ENCODE data around the gene GALK2.
"Not testable (repeated sequence)": the region's sequence is repeated elsewhere in the genome, so short reads cannot be mapped to it uniquely, and the experiment has no call there.

GALK2 gene

DNA sequence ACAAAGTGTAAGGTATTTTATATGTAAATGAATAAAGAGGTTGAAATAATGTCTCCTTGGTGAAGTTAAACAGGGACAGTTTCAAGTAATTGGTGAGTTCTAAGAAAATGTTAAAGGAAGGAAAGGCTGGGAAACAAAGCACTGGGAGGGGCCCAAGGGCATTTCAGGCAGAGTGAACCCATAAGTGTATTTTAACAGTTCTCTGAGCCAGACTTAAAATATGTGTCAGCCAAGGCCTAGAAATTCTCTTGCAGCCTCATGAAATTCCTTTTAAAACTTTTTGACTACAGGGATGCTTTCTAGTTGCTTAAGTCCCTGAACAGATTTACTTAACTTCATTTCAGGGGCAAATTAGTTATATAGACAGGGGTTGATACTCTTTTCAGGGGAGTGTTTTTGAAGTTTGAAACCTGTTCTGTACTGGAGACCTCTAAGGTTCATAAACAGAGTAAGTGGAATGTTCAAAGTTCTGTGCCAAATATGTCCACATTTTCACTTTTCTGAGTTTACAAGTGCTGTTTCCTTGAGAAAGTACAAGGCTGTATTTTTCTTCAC, 77.6 kb downstream of the GALK2 start:
- TF ChIP-seq, protein P1, sequence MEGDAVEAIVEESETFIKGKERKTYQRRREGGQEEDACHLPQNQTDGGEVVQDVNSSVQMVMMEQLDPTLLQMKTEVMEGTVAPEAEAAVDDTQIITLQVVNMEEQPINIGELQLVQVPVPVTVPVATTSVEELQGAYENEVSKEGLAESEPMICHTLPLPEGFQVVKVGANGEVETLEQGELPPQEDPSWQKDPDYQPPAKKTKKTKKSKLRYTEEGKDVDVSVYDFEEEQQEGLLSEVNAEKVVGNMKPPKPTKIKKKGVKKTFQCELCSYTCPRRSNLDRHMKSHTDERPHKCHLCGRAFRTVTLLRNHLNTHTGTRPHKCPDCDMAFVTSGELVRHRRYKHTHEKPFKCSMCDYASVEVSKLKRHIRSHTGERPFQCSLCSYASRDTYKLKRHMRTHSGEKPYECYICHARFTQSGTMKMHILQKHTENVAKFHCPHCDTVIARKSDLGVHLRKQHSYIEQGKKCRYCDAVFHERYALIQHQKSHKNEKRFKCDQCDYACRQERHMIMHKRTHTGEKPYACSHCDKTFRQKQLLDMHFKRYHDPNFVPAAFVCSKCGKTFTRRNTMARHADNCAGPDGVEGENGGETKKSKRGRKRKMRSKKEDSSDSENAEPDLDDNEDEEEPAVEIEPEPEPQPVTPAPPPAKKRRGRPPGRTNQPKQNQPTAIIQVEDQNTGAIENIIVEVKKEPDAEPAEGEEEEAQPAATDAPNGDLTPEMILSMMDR (IDR thresholded peaks at IDR 0.05; ENCODE audit: control extremely low read depth, extremely low read depth, low read depth, missing control alignments): no peak
- no peak for DNase-seq (ENCODE audit: extremely low spot score)
- ChIA-PET POLR2A (no interaction called here), CTCF (interaction anchor here (1.1 to 5.4 kb wide), 2 partner anchors 12 to 174 kb away, joined by 5 to 22 read pairs; partner anchors contain the start of gene FGF7)

DNA sequence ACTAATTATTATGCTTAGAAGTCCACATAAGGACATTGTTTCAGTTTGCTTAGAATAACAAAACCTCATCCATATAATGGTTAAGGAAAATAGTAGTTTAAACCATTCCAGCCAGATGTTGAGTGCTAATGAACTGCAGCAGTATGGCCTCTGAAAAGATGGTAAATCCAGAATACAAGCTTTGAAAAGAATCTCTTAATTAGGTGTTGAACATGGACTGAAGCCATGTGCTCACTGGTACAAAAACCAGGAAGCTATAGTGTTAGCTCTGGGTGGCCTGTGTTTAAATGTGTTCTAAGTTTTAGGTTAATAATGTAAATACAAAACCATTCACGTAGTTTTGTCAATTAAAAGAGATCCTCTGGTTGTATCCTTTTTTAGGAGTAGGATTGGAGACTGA, 78.2 kb downstream of the GALK2 start:
- TF ChIP-seq, protein P1 (IDR thresholded peaks at IDR 0.05; ENCODE audit: control extremely low read depth, extremely low read depth, low read depth, missing control alignments): no peak
- POLR2A ChIA-PET: no interaction called here
- CTCF ChIA-PET: interaction anchor here (0.8 kb wide), 1 partner anchor 13 kb away, joined by 4 read pairs; no protein-coding TSS in a partner anchor
- no peak for DNase-seq (ENCODE audit: extremely low spot score)

DNA sequence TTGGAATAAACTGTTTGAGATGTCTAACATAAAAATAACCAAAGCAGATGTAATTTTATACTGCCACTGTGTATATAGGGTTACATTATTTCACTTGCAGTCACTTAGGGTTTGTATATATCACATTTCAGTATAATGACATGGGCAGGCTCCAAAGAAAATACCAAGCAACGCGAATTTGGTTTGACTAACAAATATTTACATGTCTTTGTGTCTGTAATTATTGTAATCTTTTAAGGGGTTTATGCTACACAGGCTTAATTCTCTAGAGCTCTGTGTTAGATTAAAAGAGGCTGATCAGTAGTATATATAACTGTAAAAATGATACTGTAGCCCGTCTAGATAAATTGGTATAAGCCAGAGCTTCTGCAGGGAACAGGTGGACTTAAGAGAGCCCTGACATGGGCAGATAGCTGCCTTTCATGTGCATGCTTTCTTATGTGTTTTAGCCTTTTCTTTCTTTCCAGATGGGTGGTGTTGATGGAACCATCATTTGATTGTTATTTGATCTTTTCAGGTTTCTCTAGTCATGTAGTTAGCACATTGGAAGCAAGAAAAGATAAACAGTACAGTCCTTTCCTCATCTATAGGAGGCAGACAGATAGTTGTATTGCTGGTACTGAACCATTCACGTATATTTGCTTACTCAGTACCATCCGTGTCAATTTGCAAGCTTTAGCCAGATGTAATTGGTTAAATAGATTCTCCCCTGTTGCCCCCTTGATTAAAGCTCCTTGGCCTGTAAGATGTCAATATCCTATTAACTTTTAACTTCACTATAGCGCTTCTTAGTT, 86.1 kb downstream of the GALK2 start:
- no peak for DNase-seq (ENCODE audit: extremely low spot score)
- ChIA-PET POLR2A (no interaction called here), CTCF (interaction anchor here (3.2 kb wide), 1 partner anchor 10 kb away, joined by 8 read pairs; no protein-coding TSS in a partner anchor)
- TF ChIP-seq, protein P1 (IDR thresholded peaks at IDR 0.05; ENCODE audit: control extremely low read depth, extremely low read depth, low read depth, missing control alignments): no peak

DNA sequence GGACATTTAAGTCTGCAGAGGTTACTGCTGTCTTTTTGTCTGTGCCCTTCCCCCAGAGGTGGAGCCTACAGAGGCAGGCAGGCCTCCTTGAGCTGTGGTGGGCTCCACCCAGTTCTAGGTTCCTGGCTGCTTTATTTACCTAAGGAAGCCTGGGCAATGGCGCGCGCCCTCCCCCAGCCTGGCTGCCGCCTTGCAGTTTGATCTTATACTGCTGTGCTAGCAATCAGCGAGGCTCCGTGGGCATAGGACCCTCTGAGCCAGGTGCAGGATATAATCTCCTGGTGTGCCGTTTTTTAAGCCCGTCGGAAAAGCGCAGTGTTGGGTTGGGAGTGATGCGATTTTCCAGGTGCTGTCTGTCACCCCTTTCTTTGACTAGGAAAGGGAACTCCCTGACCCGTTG, 95.1 kb downstream of the GALK2 start:
- DNase-seq (ENCODE audit: extremely low spot score); CTCF ChIA-PET; POLR2A ChIA-PET: not testable (repeated sequence)

DNA sequence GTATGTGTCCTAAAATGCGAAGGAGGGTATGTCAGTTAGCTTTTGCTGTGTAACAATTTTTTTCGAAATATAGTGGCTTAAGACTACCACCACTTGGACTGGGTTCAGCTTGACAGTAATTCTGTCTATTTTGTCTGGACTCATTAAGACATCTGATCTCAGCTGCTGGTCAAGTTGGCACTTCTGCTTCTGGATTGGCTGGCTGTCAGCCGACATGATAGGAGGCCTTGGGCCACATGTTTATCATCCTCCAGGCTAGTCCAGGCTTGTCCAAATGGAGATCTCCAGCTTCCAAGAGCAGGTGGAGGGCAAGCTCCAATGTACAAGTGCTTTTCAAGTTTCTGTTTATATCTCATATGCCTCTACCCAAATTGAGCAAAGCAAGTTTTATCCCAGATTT, 95.9 kb downstream of the GALK2 start:
- CTCF ChIA-PET: interaction anchor here (1.1 kb wide), 1 partner anchor 9 kb away, joined by 3 read pairs; no protein-coding TSS in a partner anchor

DNA sequence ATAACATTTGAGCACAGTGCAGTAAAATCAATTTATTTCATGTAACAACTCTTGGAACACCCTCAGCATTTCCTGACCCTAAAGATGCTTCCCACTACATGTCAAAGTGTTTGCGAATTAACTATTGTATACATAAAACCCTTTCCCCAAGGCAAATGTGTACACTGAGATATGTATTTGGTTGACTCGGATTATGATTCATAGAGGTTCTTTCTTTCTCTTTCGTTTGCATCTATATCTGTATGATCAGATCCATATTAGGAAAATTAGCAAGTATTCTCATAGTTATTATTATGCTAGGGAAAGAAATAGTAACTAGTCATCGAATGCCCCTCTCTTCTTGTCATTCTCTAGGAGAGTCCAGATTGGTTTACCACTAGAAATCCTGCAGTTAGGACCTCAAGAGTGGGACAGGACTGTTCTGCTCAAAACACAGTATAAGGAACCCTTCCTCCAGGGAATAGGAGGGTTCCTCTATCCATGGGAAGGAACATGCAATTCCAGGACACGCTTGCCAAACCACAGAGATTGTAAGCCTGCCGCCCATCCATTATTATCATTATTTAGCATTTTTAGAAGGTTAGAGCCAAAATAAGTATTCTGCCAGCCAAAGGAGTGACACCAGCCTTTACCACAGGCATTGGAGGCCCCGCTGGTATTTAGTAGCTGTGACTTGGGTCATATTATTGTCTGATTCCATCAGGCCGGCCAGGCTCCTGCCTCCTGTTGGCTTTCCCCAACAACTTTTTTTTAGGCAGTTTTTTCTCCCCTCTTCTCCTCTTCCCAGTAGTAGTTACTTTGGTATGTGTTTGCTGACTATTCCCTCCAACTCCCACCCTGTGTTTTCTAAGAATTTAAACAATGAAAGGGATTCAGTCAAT, 100.7 kb downstream of the GALK2 start:
- ChIA-PET POLR2A (no interaction called here), CTCF (interaction anchor here (0.7 kb wide), 1 partner anchor 151 kb away, joined by 3 read pairs; no protein-coding TSS in a partner anchor)
- TF ChIP-seq, protein P1 (IDR thresholded peaks at IDR 0.05; ENCODE audit: control extremely low read depth, extremely low read depth, low read depth, missing control alignments): no peak
- no peak for DNase-seq (ENCODE audit: extremely low spot score)

More for the DNA sequence above, 95.9 kb downstream of the GALK2 start:
- TF ChIP-seq, protein P1 (IDR thresholded peaks at IDR 0.05; ENCODE audit: control extremely low read depth, extremely low read depth, low read depth, missing control alignments): no peak
- no peak for DNase-seq (ENCODE audit: extremely low spot score)
- POLR2A ChIA-PET: no interaction called here

All from GM10248 (cell line).